ENCODE results near the gene TYW1.
"Not testable (repeated sequence)": the region's sequence is repeated elsewhere in the genome, so short reads cannot be mapped to it uniquely, and the experiment has no call there.

The TYW1 gene

GRCh38 chr7:67135617-67136486, 139.2 kb downstream of the TYW1 start:
- not testable (repeated sequence) for DNase-seq

GRCh38 chr7:67137489-67137888, 140.9 kb downstream of the TYW1 start:
- DNase-seq: not testable (repeated sequence)

GRCh38 chr7:67139876-67140275, 143.2 kb downstream of the TYW1 start:
- not testable (repeated sequence) for DNase-seq

GRCh38 chr7:67141001-67141400, 144.4 kb downstream of the TYW1 start:
- not testable (repeated sequence) for DNase-seq

- peak; percentile 10 for DNase-seq
Measured at GRCh38 chr7:67143091-67143786, 146.6 kb downstream of the TYW1 start.

- not testable (repeated sequence) for DNase-seq
Measured at GRCh38 chr7:67145581-67146193, 149.1 kb downstream of the TYW1 start.

GRCh38 chr7:67149131-67149530, 152.5 kb downstream of the TYW1 start:
- not testable (repeated sequence) for DNase-seq

- not testable (repeated sequence) for DNase-seq
Measured at GRCh38 chr7:67154374-67154773, 157.7 kb downstream of the TYW1 start.

- DNase-seq: not testable (repeated sequence)
Measured at GRCh38 chr7:67156064-67156463, 159.4 kb downstream of the TYW1 start.

- DNase-seq: not testable (repeated sequence)
Measured at GRCh38 chr7:67163285-67163684, 166.7 kb downstream of the TYW1 start.

GRCh38 chr7:67171151-67171550, 174.5 kb downstream of the TYW1 start:
- DNase-seq: not testable (repeated sequence)

- not testable (repeated sequence) for DNase-seq
Measured at GRCh38 chr7:67176730-67177129, 180.1 kb downstream of the TYW1 start.

GRCh38 chr7:67178915-67179688, 182.5 kb downstream of the TYW1 start:
- DNase-seq: not testable (repeated sequence)

- DNase-seq: not testable (repeated sequence)
Measured at GRCh38 chr7:67182956-67183750, 186.5 kb downstream of the TYW1 start.

GRCh38 chr7:67184912-67185659, 188.5 kb downstream of the TYW1 start:
- not testable (repeated sequence) for DNase-seq

GRCh38 chr7:67185660-67186129, 189.1 kb downstream of the TYW1 start:
- DNase-seq: not testable (repeated sequence)

- DNase-seq: not testable (repeated sequence)
Measured at GRCh38 chr7:67189160-67189559, 192.5 kb downstream of the TYW1 start.

GRCh38 chr7:67189801-67190465, 193.3 kb downstream of the TYW1 start:
- not testable (repeated sequence) for DNase-seq

- not testable (repeated sequence) for DNase-seq
Measured at GRCh38 chr7:67191002-67191720, 194.5 kb downstream of the TYW1 start.
